GM19395 (cell line): ENCODE data around the gene POT1.
"Not testable (repeated sequence)": the region's sequence is repeated elsewhere in the genome, so short reads cannot be mapped to it uniquely, and the experiment has no call there.

Source experiments
- ATAC-seq: cut with Tn5 transposase; IDR thresholded peaks from one replicate; pipeline ENCODE4 v1.9.1; 2021; ENCODE audit warnings: mild to moderate bottlenecking, moderate library complexity; ENCODE audit not compliant: unreplicated experiment

Gene POT1

GRCh38 chr7:124929467-124930172 is at the start of gene POT1:
Gene POT1, minus strand, starts transcription at chr7:124929825. Its CDS starts 32,652 bp downstream, at chr7:124897173.
- ATAC-seq, result peak; percentile 100

GRCh38 chr7:124975131-124975530 is 45.5 kb upstream of the POT1 start:
- not testable (repeated sequence) for ATAC-seq

- ATAC-seq, result no peak
Measured at GRCh38 chr7:124965553-124965952, 35.9 kb upstream of the POT1 start.

GRCh38 chr7:124959676-124960075 is 30.1 kb upstream of the POT1 start:
- ATAC-seq, result no peak

GRCh38 chr7:124957952-124958351 is 28.3 kb upstream of the POT1 start:
- not testable (repeated sequence) for ATAC-seq

- no peak for ATAC-seq
Measured at GRCh38 chr7:124956160-124956559, 26.5 kb upstream of the POT1 start.

- ATAC-seq, result no peak
Measured at GRCh38 chr7:124954790-124955189, 25.2 kb upstream of the POT1 start.

GRCh38 chr7:124945680-124946079 is 16.1 kb upstream of the POT1 start:
- no peak for ATAC-seq

- ATAC-seq, result no peak
Measured at GRCh38 chr7:124943472-124943871, 13.8 kb upstream of the POT1 start.

GRCh38 chr7:124942399-124942798 is 12.8 kb upstream of the POT1 start:
- no peak for ATAC-seq

- no peak for ATAC-seq
Measured at GRCh38 chr7:124940306-124940705, 10.7 kb upstream of the POT1 start.

GRCh38 chr7:124938128-124938527 is 8.5 kb upstream of the POT1 start:
- no peak for ATAC-seq

- ATAC-seq, result no peak
Measured at GRCh38 chr7:124937076-124937475, 7.5 kb upstream of the POT1 start.

GRCh38 chr7:124934841-124935240 is 5.2 kb upstream of the POT1 start:
- no peak for ATAC-seq

GRCh38 chr7:124930655-124931597 is 1.3 kb upstream of the POT1 start:
- no peak for ATAC-seq

GRCh38 chr7:124930173-124930623 is 573 bp upstream of the POT1 start:
- ATAC-seq, result no peak

- no peak for ATAC-seq
Measured at GRCh38 chr7:124924906-124925305, 4.7 kb downstream of the POT1 start.

GRCh38 chr7:124922200-124922599 is 7.4 kb downstream of the POT1 start:
- ATAC-seq, result no peak

GRCh38 chr7:124919841-124920240 is 9.8 kb downstream of the POT1 start:
- ATAC-seq, result no peak

- peak; percentile 54 for ATAC-seq
Measured at GRCh38 chr7:124918662-124919061, 11.0 kb downstream of the POT1 start.

GRCh38 chr7:124915242-124915641 is 14.4 kb downstream of the POT1 start:
- ATAC-seq, result peak; percentile 48

- ATAC-seq, result peak; percentile 66
Measured at GRCh38 chr7:124914298-124914697, 15.3 kb downstream of the POT1 start.
